Inferior parietal cortex (tissue), 1 donor: Measurements from ENCODE around the gene WSCD1.
A peak's percentile ranks its signal among the peaks of the same experiment; 100 is the strongest.

ENCODE experiments used
- DNase-seq: peaks from one replicate; pipeline ENCODE4 v3.0.0-alpha.2; 2016; ENCODE audit errors: extremely low spot score

Gene WSCD1

DNA sequence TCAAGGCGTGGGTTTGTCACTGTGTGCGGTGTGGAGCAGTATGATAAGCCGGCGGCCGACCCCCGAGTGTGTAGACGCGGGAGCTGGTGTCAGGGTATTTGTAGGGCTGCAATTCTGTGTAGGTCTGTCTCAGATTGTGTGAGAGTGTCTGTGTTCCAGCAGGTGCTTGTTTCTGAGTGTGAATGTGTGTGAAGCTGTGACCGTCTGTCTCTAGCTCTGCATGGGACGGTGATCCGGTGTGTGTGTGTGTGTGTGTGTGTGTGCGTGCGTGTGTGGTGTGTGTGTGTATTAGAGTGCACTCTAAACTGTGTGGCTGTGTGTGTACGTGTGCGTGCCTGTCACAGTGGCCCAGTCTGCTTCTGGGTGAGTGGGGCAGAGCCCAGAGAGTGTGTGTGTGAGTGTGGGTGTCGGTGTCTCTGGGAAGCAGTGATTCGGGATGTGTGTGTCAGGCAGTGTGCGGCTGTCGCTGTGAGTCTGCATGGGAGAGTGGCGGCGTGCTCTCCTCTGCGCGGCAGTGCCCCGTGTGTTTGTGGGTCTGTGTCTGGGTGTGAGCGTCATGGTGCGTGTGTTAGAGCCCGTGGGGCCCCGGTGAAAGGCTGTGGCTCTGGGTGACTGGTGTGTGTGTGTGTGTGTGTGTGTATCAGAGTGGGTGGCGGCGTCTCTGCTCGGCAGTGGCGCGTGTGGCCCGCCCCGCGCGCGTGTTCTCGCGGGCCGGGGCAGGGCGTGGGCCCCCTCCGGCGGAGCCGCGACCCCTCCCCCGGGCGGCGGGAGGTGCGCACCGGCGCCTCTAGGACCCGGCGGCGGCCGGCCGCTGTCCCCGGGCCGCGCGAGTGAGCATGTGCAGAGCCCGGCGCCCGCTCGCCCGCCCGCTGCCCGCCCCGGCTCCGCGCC, at the start of gene WSCD1:
TSS of gene WSCD1 (plus strand) at position 841 of the 891 bp plus-strand sequence. CDS start 10,280 bp downstream, outside the sequence.
- DNase-seq = peak; percentile 39

DNA sequence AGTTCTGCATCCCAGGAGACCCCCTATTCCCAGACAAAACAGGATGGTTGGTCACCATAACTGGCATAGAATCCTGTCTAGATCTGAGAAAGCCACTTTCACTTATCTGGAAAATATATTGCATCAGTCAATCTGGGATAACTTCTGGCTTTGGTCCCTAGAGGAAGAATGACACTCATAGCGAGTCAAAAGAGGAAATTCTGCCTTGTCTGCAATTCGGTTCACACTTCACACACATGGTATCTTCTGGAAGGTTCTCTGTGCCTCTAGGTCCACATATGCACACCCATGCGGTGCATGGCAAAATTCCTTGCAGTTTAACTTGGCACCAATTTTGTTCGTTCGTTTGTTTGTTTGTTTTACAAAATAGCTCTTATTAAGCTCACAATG, 49.2 kb upstream of the WSCD1 start:
- no peak for DNase-seq

DNA sequence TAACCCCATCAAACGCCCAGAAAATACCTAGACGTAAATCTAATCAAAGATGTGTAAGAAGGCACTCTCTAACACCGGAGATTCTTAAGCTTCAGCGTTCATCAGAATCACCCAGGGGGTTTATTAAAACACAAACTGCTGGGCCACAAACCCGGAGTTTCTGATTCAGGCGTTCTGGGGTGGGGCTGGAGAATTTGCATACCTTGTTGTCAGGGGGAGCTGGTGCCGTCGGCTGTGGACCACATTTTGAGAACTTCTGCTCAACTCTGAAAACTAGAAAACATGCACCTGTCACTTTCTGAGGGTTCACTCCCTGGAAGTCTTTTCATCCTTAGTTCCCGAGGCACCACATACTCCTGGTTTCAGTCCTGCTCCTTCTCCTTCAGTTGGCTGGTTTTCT, 48.6 kb upstream of the WSCD1 start:
- DNase-seq = no peak

DNA sequence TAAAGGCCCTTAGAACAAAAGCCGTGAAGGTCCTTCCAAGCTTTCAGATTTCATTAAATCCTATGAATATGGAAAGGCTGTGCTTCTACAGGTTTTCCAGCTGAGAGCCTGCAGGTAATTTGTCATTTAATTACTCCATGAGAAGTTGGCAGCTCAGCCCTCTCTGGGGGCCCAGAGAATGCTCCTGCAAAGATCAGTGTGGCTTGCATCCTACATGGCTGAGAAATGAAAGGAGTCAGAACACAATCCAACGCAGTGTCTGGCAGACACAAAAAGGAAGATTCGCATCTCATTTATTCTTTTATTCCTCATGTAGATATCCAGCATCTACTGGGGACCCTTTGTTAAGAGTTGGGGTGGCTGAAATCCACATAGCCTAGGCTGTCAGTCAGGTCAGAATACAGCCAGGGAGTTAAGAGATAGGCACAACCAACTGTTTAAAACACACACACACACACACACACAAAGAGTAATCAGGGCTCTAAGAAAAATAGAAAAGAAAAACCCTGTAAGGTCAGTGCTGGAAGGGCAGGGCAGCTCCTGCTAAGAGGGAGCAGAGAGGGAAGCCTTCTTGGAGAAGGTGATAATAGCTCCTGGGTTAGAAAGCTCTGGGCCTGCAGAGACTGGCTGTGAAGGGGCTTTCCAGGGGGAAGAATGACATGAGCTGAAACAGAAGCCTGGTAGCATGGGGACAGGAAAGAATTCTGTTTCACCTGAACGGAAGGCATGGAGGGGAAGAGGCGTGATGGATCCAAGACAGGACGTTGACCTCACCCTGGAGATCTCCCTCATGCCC, 46.9 kb upstream of the WSCD1 start:
- DNase-seq = no peak

DNA sequence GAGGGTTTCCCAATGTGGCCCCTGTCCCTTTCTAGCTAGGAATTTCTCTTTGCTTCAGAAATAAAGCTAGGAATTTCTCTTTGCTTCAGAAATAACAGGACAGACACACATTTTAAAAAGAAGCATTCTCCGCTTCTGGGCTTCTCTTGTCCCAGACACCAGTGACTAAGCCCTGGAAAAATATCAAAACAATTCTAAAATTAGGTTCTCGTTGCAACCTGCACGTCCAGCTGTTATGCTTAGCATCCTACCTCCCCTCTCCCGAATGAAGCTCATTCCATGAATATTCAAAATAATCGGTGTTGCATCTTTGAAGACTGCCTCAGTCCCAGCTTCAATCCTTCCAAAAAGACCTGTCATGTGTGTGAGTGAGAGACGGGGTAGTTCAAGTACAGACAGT, 45.6 kb upstream of the WSCD1 start:
- peak; percentile 3 for DNase-seq

DNA sequence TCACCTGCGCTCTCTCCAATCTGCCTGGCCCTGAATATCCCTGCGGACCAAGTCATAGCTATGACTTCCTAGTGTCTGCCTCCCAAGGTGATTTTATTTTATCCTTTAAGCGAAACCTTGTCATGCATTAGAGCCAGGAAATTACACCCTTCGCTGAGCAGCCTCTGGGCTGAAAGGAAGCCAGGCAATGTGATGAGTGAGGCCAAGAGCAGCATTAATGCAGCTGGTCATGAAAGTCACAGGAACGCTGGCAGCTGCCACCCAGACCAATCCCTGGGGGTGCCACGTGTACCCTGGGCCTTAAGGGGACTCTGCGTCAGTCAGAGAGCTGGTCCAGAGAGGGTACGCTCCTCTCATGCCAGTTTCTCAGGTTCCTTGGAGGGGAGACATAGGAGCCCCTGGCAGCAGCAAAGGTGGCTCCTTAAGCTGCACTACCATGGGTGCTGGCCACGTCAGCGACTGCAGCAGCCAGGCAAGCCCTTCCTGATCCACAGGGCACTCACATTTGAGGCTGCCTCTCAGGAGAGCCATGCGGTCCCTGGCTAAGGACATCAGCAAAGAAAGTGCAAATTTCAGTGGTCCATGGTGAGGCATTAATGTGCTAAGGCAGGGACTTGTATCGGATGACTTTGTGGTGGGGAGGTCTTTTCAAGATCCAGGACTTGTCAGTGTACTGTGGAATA, 42.7 kb upstream of the WSCD1 start:
- DNase-seq = no peak

DNA sequence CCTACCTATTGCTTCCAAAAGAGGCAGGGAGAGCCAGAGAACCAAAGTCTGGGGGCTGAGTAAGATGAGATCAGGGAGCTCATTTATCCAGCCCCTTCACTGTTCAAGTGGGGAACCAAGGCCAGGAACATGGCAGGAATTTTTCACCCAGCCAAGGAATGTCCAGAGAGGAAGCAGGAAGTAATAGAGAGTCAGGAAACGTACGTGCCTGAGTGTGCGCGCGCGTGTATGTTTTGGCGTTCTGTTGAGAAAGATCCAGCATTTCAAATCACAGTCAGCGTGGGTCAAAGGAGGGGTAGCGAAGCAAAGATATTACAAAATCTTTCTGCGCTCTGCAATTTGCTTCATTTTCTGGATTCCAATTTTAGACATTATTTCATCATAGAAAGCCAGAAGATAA, 41.9 kb upstream of the WSCD1 start:
- DNase-seq = no peak

DNA sequence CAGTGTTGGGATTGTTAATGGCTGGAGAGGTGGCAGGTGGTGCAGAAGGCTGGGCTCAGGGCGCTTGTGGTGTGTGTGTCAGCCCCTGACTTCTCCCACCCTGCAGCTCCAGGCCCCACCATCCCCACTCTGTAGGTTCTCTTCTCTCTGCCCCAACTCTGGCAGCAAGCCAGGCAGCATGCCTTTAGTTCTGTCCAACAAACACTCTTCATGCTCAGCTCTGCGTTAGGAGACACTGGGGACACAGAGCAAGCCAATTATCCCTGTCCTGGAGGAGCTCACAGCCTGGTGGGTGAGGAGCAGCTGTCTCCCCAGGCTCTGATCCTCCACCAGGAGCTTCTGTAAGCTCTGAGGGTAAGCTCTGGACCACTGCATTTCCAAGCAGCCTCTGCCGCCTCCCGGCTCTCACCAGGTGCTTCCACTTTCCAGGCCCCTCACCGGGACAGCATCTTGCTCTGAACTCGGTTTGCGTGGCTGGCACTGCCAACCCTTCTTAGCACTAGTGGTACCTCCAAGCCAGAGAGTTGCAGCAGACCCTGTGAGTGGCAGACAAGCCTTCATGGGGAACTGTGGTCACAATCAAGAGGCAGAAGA, 34.3 kb upstream of the WSCD1 start:
- no peak for DNase-seq

DNA sequence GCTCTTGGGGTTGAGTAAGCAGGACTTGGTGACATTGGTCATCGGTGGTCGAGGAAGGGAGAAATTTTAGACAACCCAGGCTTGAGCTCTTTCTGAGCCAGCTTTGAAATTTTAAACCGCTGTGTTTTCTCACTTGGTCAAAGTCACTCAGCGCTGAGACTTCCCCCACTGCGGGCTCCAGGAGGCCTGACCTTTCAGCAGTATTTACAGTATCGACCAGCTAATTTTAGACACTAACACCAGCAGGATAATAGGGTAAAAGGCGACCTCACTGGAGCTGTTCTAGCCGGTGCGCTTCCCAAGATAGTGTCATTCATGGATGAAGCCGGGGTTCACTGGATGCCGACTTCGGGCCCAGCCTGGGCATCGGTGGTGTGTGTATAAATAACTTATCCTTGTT, 29.7 kb upstream of the WSCD1 start:
- DNase-seq = no peak

DNA sequence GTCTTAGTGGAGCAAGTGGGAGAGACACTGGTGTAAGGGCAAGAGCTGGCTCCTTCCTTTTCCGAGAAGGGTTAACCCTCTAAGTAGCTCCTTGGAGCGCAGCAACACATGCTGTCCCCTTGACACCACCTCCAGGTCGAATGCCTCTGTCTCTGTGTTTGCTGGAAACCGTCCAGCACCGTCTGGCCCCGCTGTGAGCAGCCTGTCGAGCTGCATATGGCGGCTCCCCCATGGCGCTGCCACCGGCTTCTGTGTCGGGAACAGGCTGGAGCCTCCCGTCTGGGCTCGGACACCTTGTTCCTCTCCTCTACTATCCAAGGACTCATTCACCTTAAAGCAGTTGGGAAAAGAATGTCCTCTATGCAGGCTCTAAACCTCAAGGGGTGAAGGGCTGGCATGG, 28.9 kb upstream of the WSCD1 start:
- DNase-seq = no peak

DNA sequence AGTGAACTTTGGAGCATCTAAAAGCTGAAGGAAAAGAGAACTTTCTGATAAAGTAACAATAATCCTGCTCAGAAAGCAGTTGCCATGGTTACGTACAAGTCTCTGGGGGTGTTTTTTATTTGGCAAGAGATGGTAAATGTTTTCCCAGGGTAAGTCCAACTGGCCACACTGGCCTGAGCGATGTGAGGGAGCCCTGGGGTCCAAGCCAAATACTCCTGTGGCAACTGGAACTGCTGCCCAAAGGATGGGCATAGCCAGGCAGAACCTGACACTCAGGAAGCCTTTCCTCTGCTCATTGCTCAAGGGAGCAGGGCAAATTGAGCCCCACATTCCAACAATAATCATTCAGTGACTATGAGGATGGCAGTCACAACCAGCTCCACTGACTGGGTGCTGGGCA, 26.8 kb upstream of the WSCD1 start:
- DNase-seq = no peak

DNA sequence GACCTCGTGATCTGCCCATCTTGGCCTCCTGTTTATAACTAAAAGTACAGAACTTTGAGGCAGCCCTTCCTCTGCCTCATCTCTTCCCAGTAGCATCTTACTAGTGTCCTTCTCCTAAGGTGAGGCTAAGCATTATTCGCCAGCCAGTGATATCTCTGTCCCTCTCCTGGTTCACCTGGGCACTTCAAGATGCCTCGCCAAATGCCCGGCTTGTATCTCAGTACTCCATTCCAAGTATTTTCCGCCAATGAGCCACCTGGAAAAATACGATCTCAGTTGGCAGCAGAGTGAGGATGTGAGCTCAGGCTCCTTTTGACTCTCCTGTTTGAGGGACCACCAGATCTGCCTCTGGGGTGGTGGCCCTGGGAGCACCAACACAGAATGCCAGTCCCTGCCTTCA, 25.9 kb upstream of the WSCD1 start:
- DNase-seq = no peak

DNA sequence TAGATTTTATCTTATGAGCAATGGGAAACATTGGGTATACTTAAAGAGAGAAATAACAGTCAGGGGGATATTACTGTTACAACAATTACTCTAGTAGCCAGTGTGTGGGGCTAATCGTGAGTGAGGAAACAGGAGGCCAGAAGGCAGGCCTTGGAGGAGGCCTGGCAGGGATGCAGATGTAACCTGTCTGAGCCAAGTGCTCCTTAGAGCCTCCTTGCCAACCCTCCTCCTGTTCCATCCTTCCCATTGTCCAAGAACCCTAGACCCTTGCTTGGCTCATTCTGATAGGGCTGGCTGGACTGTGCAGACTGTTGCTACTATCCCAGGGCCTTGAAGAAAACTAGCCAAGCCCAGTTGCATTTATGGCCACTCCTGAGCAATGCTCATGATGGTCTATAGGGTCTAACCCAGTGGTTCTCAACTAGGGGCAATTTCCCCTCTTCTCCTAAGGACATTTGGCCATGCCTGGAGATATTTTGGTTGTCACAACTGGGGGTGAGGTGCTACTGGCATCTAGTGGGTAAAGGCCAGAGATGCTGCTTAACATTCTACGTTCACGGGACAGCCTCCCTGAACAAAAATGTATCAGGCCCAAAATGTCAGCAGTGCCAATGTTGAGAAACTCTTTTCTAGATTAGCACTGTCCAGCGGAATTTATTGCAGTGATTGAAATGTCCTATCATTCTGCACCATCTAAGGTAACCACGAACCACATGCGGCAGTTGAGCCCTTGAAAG, 24.4 kb upstream of the WSCD1 start:
- DNase-seq = no peak

DNA sequence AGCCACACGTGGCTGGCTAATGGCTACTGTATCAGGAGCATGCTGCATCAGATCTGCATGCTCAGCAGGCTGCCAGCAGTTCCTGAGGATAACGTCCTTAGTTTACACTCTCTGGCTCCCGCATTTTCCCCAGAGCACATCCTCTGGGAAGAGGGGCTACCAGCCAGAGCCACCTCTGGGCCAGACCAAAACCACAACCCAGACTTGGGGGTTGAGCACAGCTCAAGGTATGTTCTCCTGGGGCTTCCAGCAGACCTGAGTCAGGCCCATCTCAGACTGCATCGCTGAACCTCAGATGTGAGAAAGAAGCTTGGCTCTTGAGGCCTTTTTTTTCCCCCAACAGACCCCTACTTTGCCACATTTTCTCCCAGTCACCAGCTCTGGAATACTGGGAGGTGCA, 23.7 kb upstream of the WSCD1 start:
- no peak for DNase-seq

DNA sequence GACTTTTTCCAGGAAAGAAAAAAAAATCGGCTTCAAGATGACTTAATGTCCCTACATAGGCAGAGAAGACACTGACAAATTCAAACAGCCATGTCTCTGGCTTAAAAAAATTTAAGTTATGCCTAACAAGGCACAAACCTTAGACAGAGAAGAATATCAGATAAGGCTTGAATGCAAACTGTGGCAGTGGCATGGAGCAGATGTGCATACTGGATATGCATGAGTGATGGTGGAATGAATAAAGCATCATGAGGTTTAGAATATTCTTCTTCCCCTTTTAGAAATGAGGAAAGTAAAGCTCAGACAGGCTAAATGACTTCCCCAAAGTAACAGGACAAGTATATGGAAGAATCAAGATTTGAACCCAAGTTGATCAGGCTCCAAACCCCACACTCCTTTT, 23.2 kb upstream of the WSCD1 start:
- no peak for DNase-seq

DNA sequence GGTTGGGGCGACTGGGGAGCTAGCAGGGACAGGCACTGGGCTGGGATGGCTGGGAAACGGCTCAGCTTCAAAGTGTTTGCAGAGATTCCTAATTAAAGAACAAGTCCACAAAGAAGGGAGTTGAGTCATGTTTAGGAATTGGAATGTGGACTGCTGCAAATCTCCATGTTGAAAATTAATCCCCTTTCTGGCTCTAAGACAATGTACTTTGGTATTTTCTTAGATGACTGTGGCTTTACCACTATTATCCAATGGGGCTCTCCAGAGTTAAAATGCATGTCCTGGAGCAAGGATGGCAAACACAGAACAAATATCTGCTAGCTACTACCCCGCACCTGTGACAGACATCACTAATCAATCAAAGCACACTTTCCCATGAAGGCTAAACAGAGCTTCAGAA, 22.2 kb upstream of the WSCD1 start:
- no peak for DNase-seq

DNA sequence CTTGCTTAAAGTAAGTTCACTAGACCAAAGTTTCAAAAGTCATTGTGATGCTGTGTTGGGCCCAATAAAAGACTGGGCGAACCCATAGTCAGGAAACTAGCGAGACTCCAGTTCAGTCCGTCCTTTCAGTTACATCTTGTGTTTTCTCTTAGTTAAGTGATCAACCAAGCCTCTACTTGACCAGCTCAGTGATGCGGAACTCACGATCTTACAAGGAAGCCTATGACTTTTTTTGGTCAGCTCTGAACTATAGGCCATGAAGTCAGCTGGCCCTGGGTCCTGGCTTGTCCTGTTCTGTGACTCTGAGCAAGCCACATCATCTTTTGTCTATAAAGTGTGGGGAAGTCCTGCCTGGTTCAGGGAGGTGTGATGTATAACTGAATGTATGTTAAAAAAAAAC, 21.7 kb upstream of the WSCD1 start:
- no peak for DNase-seq

DNA sequence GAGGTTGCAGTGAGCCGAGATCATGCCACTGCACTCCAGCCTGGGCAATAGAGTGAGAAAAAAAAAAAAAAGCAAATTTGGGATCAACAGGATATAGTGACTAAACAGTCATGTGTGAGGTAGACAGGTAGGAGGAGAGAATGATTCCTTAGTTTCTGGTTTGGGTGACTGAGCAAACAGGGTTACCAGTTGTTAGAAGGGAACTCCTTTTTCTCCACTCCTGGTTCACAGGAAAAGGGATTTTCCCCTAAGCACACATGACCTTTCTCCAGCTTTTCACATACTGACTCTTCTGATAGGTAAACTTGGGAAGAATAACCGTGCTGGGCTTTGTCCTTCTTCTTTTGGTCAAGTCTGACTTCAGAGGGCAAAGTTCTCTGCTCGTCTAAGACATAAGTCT, 17.3 kb upstream of the WSCD1 start:
- no peak for DNase-seq

DNA sequence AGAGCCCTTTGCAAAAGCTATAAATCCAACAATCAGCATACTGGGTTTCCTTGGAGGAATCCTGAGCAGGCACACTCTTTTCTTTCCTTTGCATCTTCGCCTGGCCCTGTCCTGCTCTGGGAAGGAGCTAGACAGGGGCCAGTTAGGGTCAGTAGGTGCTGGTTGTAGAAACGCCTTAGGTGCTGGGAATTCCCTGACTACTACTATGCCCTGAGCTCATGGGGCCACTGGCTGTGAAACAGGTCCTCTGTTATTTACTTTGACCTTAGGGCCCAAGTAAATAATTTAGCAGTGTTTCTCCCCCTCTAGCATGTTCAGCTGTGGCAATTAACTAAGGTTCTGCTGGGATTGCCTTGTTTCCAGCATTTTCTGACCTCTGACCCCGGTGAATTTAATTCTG, 15.8 kb upstream of the WSCD1 start:
- DNase-seq = no peak

DNA sequence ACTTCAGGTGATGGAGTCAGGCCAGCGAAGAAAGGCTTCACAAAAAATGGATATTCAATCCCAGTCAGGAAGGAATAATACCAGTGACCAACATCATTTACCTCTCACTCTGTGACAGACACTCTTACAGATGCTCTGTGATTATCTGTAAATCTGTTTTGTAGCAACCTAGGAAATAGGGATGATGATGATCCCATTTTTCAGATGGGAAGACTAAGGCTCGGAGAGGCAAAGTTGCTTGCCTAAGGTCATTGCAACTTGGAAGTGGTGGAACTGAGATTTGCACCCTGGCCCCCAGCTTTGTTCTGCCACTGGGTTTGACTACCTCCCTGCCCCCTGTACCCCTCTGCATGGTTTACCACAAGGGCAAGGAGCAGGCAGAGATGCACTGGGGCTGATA, 14.1 kb upstream of the WSCD1 start:
- DNase-seq = no peak

DNA sequence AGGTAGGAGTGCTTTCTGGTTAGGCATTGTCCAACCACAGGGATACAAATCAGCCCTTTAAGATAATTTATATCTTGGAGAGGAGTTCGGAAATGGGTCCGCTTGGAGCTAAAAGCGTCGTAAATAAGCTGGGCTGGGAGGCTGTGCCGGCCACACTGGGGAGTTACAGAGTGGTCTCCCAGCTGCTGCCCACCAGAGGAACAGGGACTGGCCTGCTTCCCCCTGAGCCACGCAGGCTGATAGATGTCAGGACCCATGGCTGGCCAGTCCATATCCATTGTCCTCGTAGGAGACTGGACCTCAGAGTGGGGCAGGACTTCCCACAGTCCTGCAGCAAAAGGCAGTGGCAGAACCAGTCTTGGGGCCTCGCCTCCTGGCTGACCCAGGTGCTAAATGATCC, 12.6 kb upstream of the WSCD1 start:
- DNase-seq = no peak
